Breast epithelium (tissue), 3 donors: ENCODE data around the gene RAB7B.

ENCODE experiments used
- CTCF ChIP-seq, 3 donors: fragments of 450-650 bp; IDR thresholded peaks; one replicate each; pipeline ENCODE4 v1.5.1; 2016 to 2017; ENCODE audit warnings: antibody characterized with exemption in 3 of 3, mild to moderate bottlenecking in 3 of 3, moderate library complexity in 3 of 3
- POLR2A ChIP-seq: fragments of 450-650 bp; IDR thresholded peaks from one replicate; pipeline ENCODE4 v1.6.1; 2016; ENCODE audit warnings: antibody characterized with exemption, mild to moderate bottlenecking, moderate library complexity
- POLR2AphosphoS5 ChIP-seq, 3 donors: sonication (generic); formaldehyde crosslinking; IDR thresholded peaks; one replicate each; pipeline ENCODE4 v1.6.1; 2017; ENCODE audit warnings: antibody characterized with exemption in 3 of 3

- TF ChIP-seq CTCF (IDR thresholded peaks at IDR 0.05) (no peak), POLR2A (no peak), POLR2AphosphoS5 (IDR thresholded peaks at IDR 0.05) (no peak)
Measured at GRCh38 chr1:205993068-205993467, 10.1 kb downstream of the RAB7B start.
